DND-41 (cell line): ENCODE results near the gene PHB1.

Experiments
- ATAC-seq: fragments of 200-7000 bp; cut with Tn5 transposase; 3 replicates; pipeline ENCODE4 v1.9.1; 2021; ENCODE audit warnings: low read depth; ENCODE audit not compliant: insufficient read depth
- DNase-seq: peaks from one replicate; pipeline ENCODE4 v3.0.0-alpha.2; 2020
- H2AFZ ChIP-seq: 2 replicates; pipeline ENCODE4 v1.6.0; 2012; ENCODE audit warnings: low read depth, low read length
- H3K27ac ChIP-seq: 2 replicates; pipeline ENCODE4 v1.5.1; 2012; ENCODE audit warnings: low read length, inconsistent platforms
- H3K27me3 ChIP-seq: fragments of 200-600 bp; sonication (generic); 2 replicates; pipeline ENCODE4 v1.6.0; 2012; ENCODE audit warnings: low read length, mild to moderate bottlenecking, inconsistent platforms; ENCODE audit not compliant: insufficient read depth, poor library complexity
- H3K36me3 ChIP-seq: 2 replicates; pipeline ENCODE4 v1.5.1; 2012; ENCODE audit warnings: low read length, inconsistent platforms; ENCODE audit not compliant: insufficient read depth
- H3K4me1 ChIP-seq: 2 replicates; pipeline ENCODE4 v1.5.1; 2012; ENCODE audit warnings: mild to moderate bottlenecking, low read length; ENCODE audit not compliant: insufficient read depth
- H3K4me2 ChIP-seq: 2 replicates; pipeline ENCODE4 v1.6.0; 2012; ENCODE audit warnings: mild to moderate bottlenecking, moderate library complexity, low read length, inconsistent platforms; ENCODE audit not compliant: insufficient read depth
- H3K4me3 ChIP-seq, 2 experiments: fragments of 200-600 bp in 1 of 2; shearing (Covaris generic) in 1 of 2; 2 replicates each; pipeline ENCODE4 v1.5.1; 2012 to 2016; ENCODE audit warnings: inconsistent platforms in 2 of 2, low read length in 2 of 2, mild to moderate bottlenecking in 2 of 2, low read depth in 1 of 2, moderate library complexity in 1 of 2
- H3K79me2 ChIP-seq: 2 replicates; pipeline ENCODE4 v1.6.0; 2012; ENCODE audit warnings: low read length, inconsistent platforms; ENCODE audit not compliant: insufficient read depth
- H3K9ac ChIP-seq: 2 replicates; pipeline ENCODE4 v1.6.0; 2012; ENCODE audit warnings: low read depth, mild to moderate bottlenecking, inconsistent platforms, low read length, moderate library complexity
- H3K9me3 ChIP-seq: 2 replicates; pipeline ENCODE4 v1.5.1; 2012; ENCODE audit warnings: low read length, moderate library complexity, mild to moderate bottlenecking, inconsistent platforms; ENCODE audit not compliant: insufficient read depth, severe bottlenecking
- H4K20me1 ChIP-seq: 2 replicates; pipeline ENCODE4 v1.6.0; 2012; ENCODE audit warnings: low read length; ENCODE audit not compliant: insufficient read depth
- CTCF ChIP-seq: IDR thresholded peaks from 2 replicates; pipeline ENCODE4 v1.5.1; 2012; ENCODE audit warnings: borderline replicate concordance, low read length, moderate library complexity, mild to moderate bottlenecking; ENCODE audit not compliant: poor library complexity, severe bottlenecking; ENCODE audit errors: extremely low read depth
- EZH2 ChIP-seq: IDR thresholded peaks from 3 replicates; pipeline ENCODE4 v1.6.1; 2012; ENCODE audit warnings: borderline replicate concordance, low read depth, mild to moderate bottlenecking, moderate library complexity, low read length, inconsistent platforms; ENCODE audit not compliant: severe bottlenecking

Gene PHB1

GRCh38 chr17:49437696-49438435 is 23.2 kb upstream of the PHB1 start:
- H3K27ac ChIP-seq: no peak overlapping the region
- TF ChIP-seq CTCF (no peak), EZH2 (no peak)
- H3K9me3 ChIP-seq: no peaks in the 10 kb centered on the region
- ATAC-seq (no peak), DNase-seq (no peak)
- peaks cover 3% of the 10 kb centered on the region; the same call in 1 of the 2 replicates for H4K20me1 ChIP-seq
- no peaks in the 10 kb centered on the region for H3K79me2 ChIP-seq
- H3K4me1 ChIP-seq: no peaks in the 10 kb centered on the region
- H3K4me3 ChIP-seq: no peak overlapping the region
- no peak overlapping the region for H3K9ac ChIP-seq
- no peak overlapping the region for H3K4me2 ChIP-seq
- H3K27me3 ChIP-seq: peaks cover 12% of the 10 kb centered on the region
- H3K36me3 ChIP-seq: no peaks in the 10 kb centered on the region
- H2AFZ ChIP-seq: no peak overlapping the region

- no peak overlapping the region for H3K4me2 ChIP-seq
- H3K9me3 ChIP-seq: no peaks in the 10 kb centered on the region
- no peaks in the 10 kb centered on the region for H3K79me2 ChIP-seq
- no peak overlapping the region for H2AFZ ChIP-seq
- DNase-seq: no peak
- no peak for TF ChIP-seq EZH2
- no peak for TF ChIP-seq CTCF
- H3K27me3 ChIP-seq: peaks cover 7% of the 10 kb centered on the region
- no peaks in the 10 kb centered on the region for H3K36me3 ChIP-seq
- ATAC-seq: no peak
- no peak overlapping the region for H3K27ac ChIP-seq
- H3K4me1 ChIP-seq: no peaks in the 10 kb centered on the region
- H3K9ac ChIP-seq: no peak overlapping the region
- H4K20me1 ChIP-seq: peaks cover 3% of the 10 kb centered on the region; the same call in 1 of the 2 replicates
- H3K4me3 ChIP-seq: no peak overlapping the region
Measured at GRCh38 chr17:49436174-49436573, 21.5 kb upstream of the PHB1 start.

- Histone ChIP-seq H3K36me3 (no peaks in the 10 kb centered on the region), H3K4me2 (no peak overlapping the region), H3K4me1 (no peaks in the 10 kb centered on the region), H3K27ac (no peak overlapping the region), H3K9ac (no peak overlapping the region), H3K27me3 (peaks cover 7% of the 10 kb centered on the region), H3K4me3 (no peak overlapping the region), H4K20me1 (peaks cover 3% of the 10 kb centered on the region; the same call in 1 of the 2 replicates), H3K79me2 (no peaks in the 10 kb centered on the region), H2AFZ (no peak overlapping the region), H3K9me3 (no peaks in the 10 kb centered on the region)
- TF ChIP-seq EZH2 (no peak), CTCF (no peak)
- no peak for ATAC-seq
- no peak for DNase-seq
Measured at GRCh38 chr17:49435671-49436029, 21.0 kb upstream of the PHB1 start.
